ENCODE measurements around the gene RERE.

RERE gene

GRCh38 chr1:8543965-8544364, 273.5 kb downstream of the RERE start:
- TF ChIP-seq, protein P1, sequence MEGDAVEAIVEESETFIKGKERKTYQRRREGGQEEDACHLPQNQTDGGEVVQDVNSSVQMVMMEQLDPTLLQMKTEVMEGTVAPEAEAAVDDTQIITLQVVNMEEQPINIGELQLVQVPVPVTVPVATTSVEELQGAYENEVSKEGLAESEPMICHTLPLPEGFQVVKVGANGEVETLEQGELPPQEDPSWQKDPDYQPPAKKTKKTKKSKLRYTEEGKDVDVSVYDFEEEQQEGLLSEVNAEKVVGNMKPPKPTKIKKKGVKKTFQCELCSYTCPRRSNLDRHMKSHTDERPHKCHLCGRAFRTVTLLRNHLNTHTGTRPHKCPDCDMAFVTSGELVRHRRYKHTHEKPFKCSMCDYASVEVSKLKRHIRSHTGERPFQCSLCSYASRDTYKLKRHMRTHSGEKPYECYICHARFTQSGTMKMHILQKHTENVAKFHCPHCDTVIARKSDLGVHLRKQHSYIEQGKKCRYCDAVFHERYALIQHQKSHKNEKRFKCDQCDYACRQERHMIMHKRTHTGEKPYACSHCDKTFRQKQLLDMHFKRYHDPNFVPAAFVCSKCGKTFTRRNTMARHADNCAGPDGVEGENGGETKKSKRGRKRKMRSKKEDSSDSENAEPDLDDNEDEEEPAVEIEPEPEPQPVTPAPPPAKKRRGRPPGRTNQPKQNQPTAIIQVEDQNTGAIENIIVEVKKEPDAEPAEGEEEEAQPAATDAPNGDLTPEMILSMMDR (IDR thresholded peaks at IDR 0.05; ENCODE audit: low read depth, low read length, missing control alignments), result no peak
- DNase-seq (ENCODE audit: low read depth), result no peak
- in situ Hi-C loops (cut with HindIII; ENCODE audit: low sequenced_read_pairs), result no loop called here
- no peak overlapping the region for H3K4me3 ChIP-seq (ENCODE audit: low read depth, low read length)

DNA sequence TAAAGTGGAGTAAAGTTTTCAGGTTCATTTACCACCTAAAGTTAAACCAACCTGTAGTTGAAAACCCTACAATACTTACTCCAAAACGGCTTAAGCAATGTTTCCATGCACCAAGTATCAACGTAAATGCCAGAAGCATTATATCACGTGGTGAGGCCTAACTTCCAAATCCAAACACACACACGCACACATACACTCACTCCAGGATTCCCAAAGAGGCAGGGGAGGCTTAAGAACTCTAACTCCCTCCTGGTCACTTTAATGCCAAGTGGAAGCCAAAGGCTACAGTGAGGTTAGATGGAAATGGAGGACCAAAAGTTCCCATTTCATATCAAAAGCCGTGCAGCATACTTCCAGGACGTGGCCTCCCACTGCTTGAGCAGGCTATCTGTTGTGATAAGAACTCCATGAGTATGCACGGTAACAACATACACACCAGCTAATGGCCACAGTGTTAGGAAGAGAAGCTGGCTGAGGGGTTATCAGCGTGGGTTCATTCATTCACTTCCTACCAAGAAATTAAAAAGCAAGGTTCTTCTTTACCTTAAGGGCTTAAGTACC, 275.4 kb downstream of the RERE start:
- TF ChIP-seq, protein P1 (IDR thresholded peaks at IDR 0.05; ENCODE audit: low read depth, low read length, missing control alignments), result no peak
- in situ Hi-C loops (cut with HindIII; ENCODE audit: low sequenced_read_pairs), result no loop called here
- no peak overlapping the region for H3K4me3 ChIP-seq (ENCODE audit: low read depth, low read length)
- DNase-seq (ENCODE audit: low read depth), result no peak

- TF ChIP-seq, protein P1 (IDR thresholded peaks at IDR 0.05; ENCODE audit: low read depth, low read length, missing control alignments), result no peak
These were observed 276.5 kb downstream of the RERE start for GRCh38 chr1:8540971-8541370.

GRCh38 chr1:8540261-8540941, 277.0 kb downstream of the RERE start:
- TF ChIP-seq, protein P1 (IDR thresholded peaks at IDR 0.05; ENCODE audit: low read depth, low read length, missing control alignments), result no peak
- DNase-seq (ENCODE audit: low read depth), result no peak
- no peak overlapping the region for H3K4me3 ChIP-seq (ENCODE audit: low read depth, low read length)
- in situ Hi-C loops (cut with HindIII; ENCODE audit: low sequenced_read_pairs), result no loop called here

More at GRCh38 chr1:8540971-8541370, 276.5 kb downstream of the RERE start:
- in situ Hi-C loops (cut with HindIII; ENCODE audit: low sequenced_read_pairs), result no loop called here
- no peak for DNase-seq (ENCODE audit: low read depth)
- no peak overlapping the region for H3K4me3 ChIP-seq (ENCODE audit: low read depth, low read length)

GRCh38 chr1:8539683-8540082, 277.8 kb downstream of the RERE start:
- no peak for DNase-seq (ENCODE audit: low read depth)
- TF ChIP-seq, protein P1 (IDR thresholded peaks at IDR 0.05; ENCODE audit: low read depth, low read length, missing control alignments), result no peak
- in situ Hi-C loops (cut with HindIII; ENCODE audit: low sequenced_read_pairs), result no loop called here
- no peak overlapping the region for H3K4me3 ChIP-seq (ENCODE audit: low read depth, low read length)

DNA sequence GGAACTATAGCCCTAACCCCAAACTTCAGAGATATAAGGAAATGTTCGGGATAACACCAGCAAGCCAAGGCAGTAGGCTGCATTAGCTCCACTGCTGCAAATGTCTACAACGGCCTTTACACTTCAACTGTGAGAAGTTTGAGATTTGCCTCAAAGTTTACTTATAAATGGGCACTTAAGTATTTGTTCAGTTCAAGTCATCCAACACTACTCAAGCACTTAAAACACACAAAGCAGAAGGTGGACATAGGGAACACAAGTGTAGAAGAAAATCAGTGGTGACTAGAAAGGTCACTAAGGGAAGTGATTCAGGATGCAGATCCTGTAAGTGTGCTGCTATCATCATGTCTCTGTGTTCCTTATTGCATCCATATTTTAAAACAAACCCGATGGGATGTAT, 278.9 kb downstream of the RERE start:
- TF ChIP-seq, protein P1 (IDR thresholded peaks at IDR 0.05; ENCODE audit: low read depth, low read length, missing control alignments), result no peak
- no peak for DNase-seq (ENCODE audit: low read depth)
- no peak overlapping the region for H3K4me3 ChIP-seq (ENCODE audit: low read depth, low read length)
- in situ Hi-C loops (cut with HindIII; ENCODE audit: low sequenced_read_pairs), result no loop called here
